Body of pancreas (tissue), 4 donors: Measurements from ENCODE around the gene EAF2. TPM values are rescaled to one million over a fixed set of nuclear protein-coding genes. Genes with fewer than 3 reads are reported as not detected.

Experiments
- ATAC-seq: fragments of 150-250 bp; one replicate; pipeline ENCODE4 v1.9.1; 2016
- DNase-seq, 4 donors: peaks; one replicate each; pipeline ENCODE4 v3.0.0-alpha.2; 2019
- H3K27ac ChIP-seq, 4 donors: fragments of 200-600 bp; sonication (generic); 1 replicate in 3 of 4; 2 replicates in 1 of 4; pipeline versions ENCODE4 v1.5.1 to v1.6.1; 2016 to 2019; ENCODE audit warnings: mild to moderate bottlenecking in 1 of 4, mixed read lengths in 1 of 4, moderate library complexity in 1 of 4
- H3K27me3 ChIP-seq, 2 donors: fragments of 200-600 bp; sonication (generic); one replicate each; pipeline ENCODE4 v1.6.0; 2016; ENCODE audit warnings: mild to moderate bottlenecking in 1 of 2
- H3K36me3 ChIP-seq, 2 donors: fragments of 200-600 bp; sonication (generic); replicated peaks in 1 of 2; 2 replicates each; pipeline ENCODE4 v1.5.1; 2016; ENCODE audit warnings: low read depth in 2 of 2; ENCODE audit not compliant: insufficient read depth in 1 of 2
- H3K4me1 ChIP-seq: fragments of 200-600 bp; sonication (generic); one replicate; pipeline ENCODE4 v1.6.0; 2016
- H3K4me3 ChIP-seq, 2 donors: fragments of 200-600 bp; sonication (generic); 1 replicate in 1 of 2; 2 replicates in 1 of 2; pipeline ENCODE4 v1.5.1; 2016 to 2019
- H3K9me3 ChIP-seq, 3 donors: fragments of 200-600 bp; sonication (generic); 1 replicate in 2 of 3; 2 replicates in 1 of 3; pipeline ENCODE4 v1.5.1; 2016
- CTCF ChIP-seq, 7 experiments: fragments of 450-650 bp in 4 of 7; fragments of 200-600 bp in 3 of 7; sonication (generic) in 3 of 7; IDR thresholded peaks; one replicate each; pipeline ENCODE4 v1.5.1; 2016 to 2019; ENCODE audit warnings: antibody characterized with exemption in 7 of 7
- POLR2A ChIP-seq, 3 donors: fragments of 450-650 bp; IDR thresholded peaks; one replicate each; pipeline ENCODE4 v1.6.1; 2016; ENCODE audit warnings: antibody characterized with exemption in 3 of 3, mild to moderate bottlenecking in 2 of 3
- WGBS, 2 donors: methylation state at CpG; one replicate each; pipeline ENCODE4 v1.1.5; 2017; 5-methylcytosine and 5-hydroxymethylcytosine counted together
- intact Hi-C: fragments of 100-400 bp; cut with DNase I; formaldehyde crosslinking; loops from one replicate; pipeline ENCODE4 v1.15.1; 2023
- total RNA-seq, 2 donors: library from RNA; depleted of rRNA; stranded (reverse); fragments of >200 nt; gene quantifications; one replicate each; pipeline ENCODE4 v1.1.0, GENCODE V29; 2016

The EAF2 gene
- total RNA-seq, result 10 to 100 TPM in 1 of 2 donors, 1 to 10 TPM in 1; 2.9 to 16.8 TPM

GRCh38 chr3:121834671-121835464, at the start of gene EAF2, which contains the start of gene IQCB1:
EAF2 (plus strand) TSS chr3:121835209; CDS start chr3:121835286, 77 bp downstream.
IQCB1 (minus strand) TSS chr3:121835060; CDS start chr3:121828960, 6,100 bp downstream.
- WGBS, 2 donors, result 0 to 1% methylated on average over 25 to 54 of the region's 54 CpGs
- peak; percentile 97 for DNase-seq
- TF ChIP-seq CTCF (IDR thresholded peaks at IDR 0.05) (peak in 1 of 7 experiments; percentile 6), POLR2A (IDR thresholded peaks at IDR 0.05) (peak; percentile 89 to 97 (median 97))
- intact Hi-C loops, result no loop called here
- H3K27ac ChIP-seq, result peak within 1 kb of the TSS; percentile 74 to 88 (median 82)
- no peaks in the 10 kb centered on the region for H3K36me3 ChIP-seq
- H3K9me3 ChIP-seq, result no peaks in the 10 kb centered on the region
- H3K4me1 ChIP-seq, result peaks cover 35% of the 10 kb centered on the region
- peak within 1 kb of the TSS; percentile 33 to 84 for H3K4me3 ChIP-seq
- ATAC-seq, result peak; percentile 100
- H3K27me3 ChIP-seq, result no peaks in the 10 kb centered on the region

- TF ChIP-seq CTCF (IDR thresholded peaks at IDR 0.05), result no peak
- no peak for TF ChIP-seq POLR2A (IDR thresholded peaks at IDR 0.05)
- Histone ChIP-seq H3K4me1 (no peaks in the 10 kb centered on the region), H3K36me3 (peaks cover 0 to 17% of the 10 kb centered on the region in 2 donors), H3K27ac (no peak overlapping the region), H3K9me3 (no peaks in the 10 kb centered on the region), H3K27me3 (no peaks in the 10 kb centered on the region), H3K4me3 (no peak overlapping the region)
- ATAC-seq (no peak), DNase-seq (no peak)
- intact Hi-C loops, result no loop called here
- WGBS, 2 donors, result 58 to 72% methylated on average over 2 of the region's 2 CpGs
Observed at GRCh38 chr3:121786485-121786884, 48.5 kb upstream of the EAF2 start.

- Histone ChIP-seq H3K4me1 (no peaks in the 10 kb centered on the region), H3K9me3 (no peaks in the 10 kb centered on the region), H3K27me3 (no peaks in the 10 kb centered on the region), H3K36me3 (peaks cover 0 to 9% of the 10 kb centered on the region in 2 donors), H3K4me3 (no peak overlapping the region), H3K27ac (no peak overlapping the region)
- intact Hi-C loops, result no loop called here
- no peak for TF ChIP-seq CTCF (IDR thresholded peaks at IDR 0.05)
- TF ChIP-seq POLR2A (IDR thresholded peaks at IDR 0.05), result no peak
- DNase-seq (no peak), ATAC-seq (no peak)
- 96 to 97% methylated on average over 3 of the region's 3 CpGs for WGBS, 2 donors
Observed at GRCh38 chr3:121793078-121793477, 41.9 kb upstream of the EAF2 start.

- Histone ChIP-seq H3K9me3 (no peaks in the 10 kb centered on the region), H3K36me3 (peaks cover 0 to 2% of the 10 kb centered on the region in 2 donors), H3K27me3 (no peaks in the 10 kb centered on the region), H3K27ac (no peak overlapping the region), H3K4me3 (no peak overlapping the region), H3K4me1 (no peaks in the 10 kb centered on the region)
- intact Hi-C loops, result no loop called here
- ATAC-seq (no peak), DNase-seq (no peak)
- WGBS, 2 donors, result 86 to 92% methylated on average over 2 of the region's 2 CpGs
- TF ChIP-seq POLR2A (IDR thresholded peaks at IDR 0.05) (no peak), CTCF (IDR thresholded peaks at IDR 0.05) (no peak)
Observed at GRCh38 chr3:121794264-121794983, 40.6 kb upstream of the EAF2 start.
